GM19468 (cell line): ENCODE data around the gene TMEM175.

Source experiments
- ATAC-seq: cut with Tn5 transposase; IDR thresholded peaks from one replicate; pipeline ENCODE4 v1.9.1; 2021; ENCODE audit warnings: mild to moderate bottlenecking, moderate library complexity, moderate number of reproducible peaks; ENCODE audit not compliant: unreplicated experiment; ENCODE audit errors: extremely low read depth

Gene TMEM175

GRCh38 chr4:898123-898522 is 34.1 kb upstream of the TMEM175 start:
- ATAC-seq = no peak

GRCh38 chr4:898869-899555 is 33.2 kb upstream of the TMEM175 start:
- ATAC-seq = no peak

GRCh38 chr4:899556-899906 is 32.7 kb upstream of the TMEM175 start:
- ATAC-seq = no peak

- no peak for ATAC-seq
These were observed 32.2 kb upstream of the TMEM175 start for GRCh38 chr4:900073-900472.

GRCh38 chr4:900721-901120 is 31.5 kb upstream of the TMEM175 start:
- ATAC-seq = no peak

- ATAC-seq = no peak
These were observed 30.9 kb upstream of the TMEM175 start for GRCh38 chr4:901192-901910.

- ATAC-seq = no peak
These were observed 28.9 kb upstream of the TMEM175 start for GRCh38 chr4:903066-904046.

GRCh38 chr4:905485-906338 is 26.5 kb upstream of the TMEM175 start:
- no peak for ATAC-seq

- ATAC-seq = no peak
These were observed 25.7 kb upstream of the TMEM175 start for GRCh38 chr4:906339-907102.

- no peak for ATAC-seq
These were observed 25.2 kb upstream of the TMEM175 start for GRCh38 chr4:907103-907400.

- no peak for ATAC-seq
These were observed 24.4 kb upstream of the TMEM175 start for GRCh38 chr4:907691-908425.

GRCh38 chr4:909131-909571 is 23.1 kb upstream of the TMEM175 start:
- ATAC-seq = no peak

- ATAC-seq = no peak
These were observed 22.4 kb upstream of the TMEM175 start for GRCh38 chr4:909821-910220.

- ATAC-seq = no peak
These were observed 21.7 kb upstream of the TMEM175 start for GRCh38 chr4:910366-911091.

GRCh38 chr4:911221-911751 is 21.0 kb upstream of the TMEM175 start:
- ATAC-seq = no peak

GRCh38 chr4:911871-912490 is 20.3 kb upstream of the TMEM175 start:
- no peak for ATAC-seq

GRCh38 chr4:912548-913279 is 19.5 kb upstream of the TMEM175 start:
- ATAC-seq = no peak
